ENCODE measurements around the gene ZNF487.
A peak's percentile ranks its signal among the peaks of the same experiment; 100 is the strongest.
"Not testable (repeated sequence)": the region's sequence is repeated elsewhere in the genome, so short reads cannot be mapped to it uniquely, and the experiment has no call there.

Gene ZNF487

GRCh38 chr10:43437141-43437870 is 395 bp downstream of the ZNF487 start:
- peak overlapping the region; percentile 93; the same call in 1 of the 2 replicates for H3K4me3 ChIP-seq (ENCODE audit: low read length)
- TF ChIP-seq ZNF274 (IDR thresholded peaks at IDR 0.05; ENCODE audit: low read depth, low read length): no peak

- TF ChIP-seq ZNF274 (IDR thresholded peaks at IDR 0.05; ENCODE audit: low read depth, low read length): no peak
- H3K4me3 ChIP-seq (ENCODE audit: low read length): no peak overlapping the region
Observed at GRCh38 chr10:43440463-43441134, 3.7 kb downstream of the ZNF487 start.

- no peak for TF ChIP-seq ZNF274 (IDR thresholded peaks at IDR 0.05; ENCODE audit: low read depth, low read length)
- no peak overlapping the region for H3K4me3 ChIP-seq (ENCODE audit: low read length)
Observed at GRCh38 chr10:43444323-43444722, 7.4 kb downstream of the ZNF487 start.

- no peak for TF ChIP-seq ZNF274 (IDR thresholded peaks at IDR 0.05; ENCODE audit: low read depth, low read length)
- H3K4me3 ChIP-seq (ENCODE audit: low read length): no peak overlapping the region
Observed at GRCh38 chr10:43444897-43445466, 8.1 kb downstream of the ZNF487 start.

GRCh38 chr10:43446219-43447017 is 9.5 kb downstream of the ZNF487 start:
- not testable (repeated sequence) for H3K4me3 ChIP-seq (ENCODE audit: low read length)

- no peak for TF ChIP-seq ZNF274 (IDR thresholded peaks at IDR 0.05; ENCODE audit: low read depth, low read length)
- no peak overlapping the region for H3K4me3 ChIP-seq (ENCODE audit: low read length)
Observed at GRCh38 chr10:43448742-43449141, 11.8 kb downstream of the ZNF487 start.

- no peak overlapping the region; the same call in 1 of the 2 replicates for H3K4me3 ChIP-seq (ENCODE audit: low read length)
Observed at GRCh38 chr10:43452356-43452914, 15.5 kb downstream of the ZNF487 start.

GRCh38 chr10:43453266-43453831 is 16.4 kb downstream of the ZNF487 start:
- TF ChIP-seq ZNF274 (IDR thresholded peaks at IDR 0.05; ENCODE audit: low read depth, low read length): no peak
- H3K4me3 ChIP-seq (ENCODE audit: low read length): no peak overlapping the region

More at GRCh38 chr10:43452356-43452914, 15.5 kb downstream of the ZNF487 start:
- no peak for TF ChIP-seq ZNF274 (IDR thresholded peaks at IDR 0.05; ENCODE audit: low read depth, low read length)

- H3K4me3 ChIP-seq (ENCODE audit: low read length): not testable (repeated sequence)
Observed at GRCh38 chr10:43454025-43454424, 17.1 kb downstream of the ZNF487 start.

GRCh38 chr10:43456561-43456960 is 19.6 kb downstream of the ZNF487 start:
- not testable (repeated sequence) for H3K4me3 ChIP-seq (ENCODE audit: low read length)

GRCh38 chr10:43458227-43458626 is 21.3 kb downstream of the ZNF487 start:
- no peak for TF ChIP-seq ZNF274 (IDR thresholded peaks at IDR 0.05; ENCODE audit: low read depth, low read length)
- H3K4me3 ChIP-seq (ENCODE audit: low read length): no peak overlapping the region

GRCh38 chr10:43461950-43462349 is 25.0 kb downstream of the ZNF487 start:
- H3K4me3 ChIP-seq (ENCODE audit: low read length): no peak overlapping the region
- no peak for TF ChIP-seq ZNF274 (IDR thresholded peaks at IDR 0.05; ENCODE audit: low read depth, low read length)

GRCh38 chr10:43465086-43465735 is 28.3 kb downstream of the ZNF487 start:
- H3K4me3 ChIP-seq (ENCODE audit: low read length): not testable (repeated sequence)

- H3K4me3 ChIP-seq (ENCODE audit: low read length): not testable (repeated sequence)
Observed at GRCh38 chr10:43465736-43466120, 28.8 kb downstream of the ZNF487 start.

All from GM08714 (cell line).